ENCODE results near the gene SUPV3L1. TPM values are rescaled to one million over a fixed set of nuclear protein-coding genes. Genes with fewer than 3 reads are reported as not detected.

Gene SUPV3L1
- total and polyA plus RNA-seq, 12 donors, result 24.4 to 165 (median 37.6) TPM

DNA sequence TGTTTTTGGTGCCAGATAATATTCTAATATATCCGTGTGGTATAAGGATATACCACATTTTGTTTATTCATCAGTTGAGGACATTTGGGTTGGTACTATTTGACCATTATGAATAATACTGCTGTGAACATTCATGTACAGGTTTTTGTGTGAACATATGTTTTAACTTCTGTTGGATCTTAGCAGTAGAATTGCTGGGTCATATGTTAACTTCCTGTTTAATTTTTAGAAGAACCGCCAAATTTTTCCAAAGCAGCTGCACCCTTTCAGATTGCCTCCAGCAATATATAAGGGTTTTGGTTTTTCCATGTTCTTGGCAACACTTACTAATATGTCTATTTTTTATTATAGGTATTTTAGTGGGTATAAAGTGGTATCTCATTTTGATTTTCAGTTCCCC is 33.3 kb upstream of the SUPV3L1 start:
- no peak for DNase-seq
- Histone ChIP-seq H3K36me3 (replicated peaks in 1 of 2) (no peaks in the 10 kb centered on the region), H3K27ac (no peak overlapping the region), H3K9me3 (replicated peaks in 1 of 3) (no peaks in the 10 kb centered on the region), H3K27me3 (no peaks in the 10 kb centered on the region), H3K4me3 (no peak overlapping the region), H3K4me1 (replicated peaks in 1 of 2) (peaks cover 0 to 13% of the 10 kb centered on the region in 2 donors)
- intact Hi-C loops (cut with DNase I), result no loop called here
- WGBS, 4 donors, result 63 to 73% (median 69%) methylated on average over 2 of the region's 2 CpGs
- no peak for TF ChIP-seq POLR2A (IDR thresholded peaks at IDR 0.05)
- TF ChIP-seq, protein P1, sequence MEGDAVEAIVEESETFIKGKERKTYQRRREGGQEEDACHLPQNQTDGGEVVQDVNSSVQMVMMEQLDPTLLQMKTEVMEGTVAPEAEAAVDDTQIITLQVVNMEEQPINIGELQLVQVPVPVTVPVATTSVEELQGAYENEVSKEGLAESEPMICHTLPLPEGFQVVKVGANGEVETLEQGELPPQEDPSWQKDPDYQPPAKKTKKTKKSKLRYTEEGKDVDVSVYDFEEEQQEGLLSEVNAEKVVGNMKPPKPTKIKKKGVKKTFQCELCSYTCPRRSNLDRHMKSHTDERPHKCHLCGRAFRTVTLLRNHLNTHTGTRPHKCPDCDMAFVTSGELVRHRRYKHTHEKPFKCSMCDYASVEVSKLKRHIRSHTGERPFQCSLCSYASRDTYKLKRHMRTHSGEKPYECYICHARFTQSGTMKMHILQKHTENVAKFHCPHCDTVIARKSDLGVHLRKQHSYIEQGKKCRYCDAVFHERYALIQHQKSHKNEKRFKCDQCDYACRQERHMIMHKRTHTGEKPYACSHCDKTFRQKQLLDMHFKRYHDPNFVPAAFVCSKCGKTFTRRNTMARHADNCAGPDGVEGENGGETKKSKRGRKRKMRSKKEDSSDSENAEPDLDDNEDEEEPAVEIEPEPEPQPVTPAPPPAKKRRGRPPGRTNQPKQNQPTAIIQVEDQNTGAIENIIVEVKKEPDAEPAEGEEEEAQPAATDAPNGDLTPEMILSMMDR (IDR thresholded peaks at IDR 0.05), result no peak

DNA sequence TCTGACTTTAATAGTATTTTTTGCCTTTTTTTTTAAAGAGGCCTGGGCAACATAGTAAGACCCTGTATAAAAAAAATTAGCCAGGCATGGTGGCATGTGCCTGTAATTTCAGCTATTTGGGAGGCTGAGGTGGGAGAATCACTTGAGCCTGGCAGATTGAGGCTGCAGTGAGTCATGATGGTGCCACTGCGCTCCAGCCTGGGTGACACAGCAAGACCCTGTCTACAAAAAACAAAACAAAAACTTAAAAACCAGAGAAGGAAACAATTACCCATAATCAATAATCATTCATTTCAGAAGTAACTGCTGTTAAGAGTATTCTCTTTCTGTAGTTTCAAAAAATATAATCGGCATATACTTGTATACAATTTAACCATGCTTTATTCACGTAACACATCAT is 28.1 kb upstream of the SUPV3L1 start:
- H3K9me3 ChIP-seq (replicated peaks in 1 of 3), result peaks cover 0 to 4% (median 0%) of the 10 kb centered on the region in 3 donors
- no peak overlapping the region for H3K27ac ChIP-seq
- no peak overlapping the region for H3K4me3 ChIP-seq
- DNase-seq, result no peak
- WGBS, 4 donors, result 92 to 94% (median 94%) methylated on average over 3 of the region's 3 CpGs
- TF ChIP-seq POLR2A (IDR thresholded peaks at IDR 0.05), result no peak
- TF ChIP-seq, protein P1 (IDR thresholded peaks at IDR 0.05), result no peak
- H3K36me3 ChIP-seq (replicated peaks in 1 of 2), result no peaks in the 10 kb centered on the region
- no peaks in the 10 kb centered on the region for H3K27me3 ChIP-seq
- intact Hi-C loops (cut with DNase I), result no loop called here
- H3K4me1 ChIP-seq (replicated peaks in 1 of 2), result peaks cover 0 to 8% of the 10 kb centered on the region in 2 donors

DNA sequence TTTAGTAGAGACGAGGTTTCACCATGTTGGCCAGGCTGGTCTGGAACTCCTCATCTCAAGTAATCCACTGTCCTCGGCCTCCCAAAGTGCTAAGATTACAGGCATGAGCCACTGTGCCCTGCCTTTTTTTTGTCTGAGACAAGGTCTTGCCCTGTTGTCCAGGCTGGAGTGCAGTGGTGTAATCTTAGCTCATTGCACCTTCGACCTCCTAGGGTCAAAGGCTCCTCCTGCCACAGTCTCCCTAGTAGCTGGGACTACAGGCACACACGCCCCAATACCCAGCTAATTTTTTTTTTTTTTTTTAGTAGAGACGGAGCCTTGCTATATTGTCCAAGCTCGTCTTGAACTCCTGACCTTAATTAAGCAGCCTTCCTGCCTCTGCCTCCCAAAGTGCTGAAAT is 26.8 kb upstream of the SUPV3L1 start:
- 89 to 95% (median 95%) methylated on average over 6 of the region's 6 CpGs for WGBS, 4 donors

DNA sequence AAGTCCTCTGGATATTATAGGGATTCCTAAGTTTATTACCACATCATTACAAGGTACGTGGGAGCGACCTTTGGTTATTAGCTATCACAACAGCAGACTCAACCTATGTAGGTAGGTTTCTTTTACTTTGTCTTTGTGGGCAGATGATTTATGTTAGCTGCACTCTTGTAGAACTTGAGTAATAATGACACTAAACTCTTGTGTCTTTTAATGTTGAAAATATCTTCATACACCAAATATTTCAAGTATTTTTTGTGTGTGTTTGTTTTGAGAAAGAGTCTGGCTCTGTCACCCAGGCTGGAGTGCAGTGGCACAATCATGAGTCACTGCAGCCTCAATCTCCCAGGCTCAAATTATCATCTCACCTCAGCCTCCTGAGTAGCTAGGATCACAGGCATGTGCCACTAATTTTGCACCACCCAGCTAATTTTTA is 19.2 kb upstream of the SUPV3L1 start:
- DNase-seq, result no peak
- no peak overlapping the region for H3K4me3 ChIP-seq
- intact Hi-C loops (cut with DNase I), result no loop called here
- peaks cover 0 to 2% (median 0%) of the 10 kb centered on the region in 3 donors for H3K9me3 ChIP-seq (replicated peaks in 1 of 3)
- 94 to 98% (median 96%) methylated on average over 2 of the region's 2 CpGs for WGBS, 4 donors
- H3K4me1 ChIP-seq (replicated peaks in 1 of 2), result no peaks in the 10 kb centered on the region
- TF ChIP-seq POLR2A (IDR thresholded peaks at IDR 0.05), result no peak
- TF ChIP-seq, protein P1 (IDR thresholded peaks at IDR 0.05), result no peak
- H3K36me3 ChIP-seq (replicated peaks in 1 of 2), result peaks cover 0 to 52% of the 10 kb centered on the region in 2 donors
- H3K27me3 ChIP-seq, result no peaks in the 10 kb centered on the region
- no peak overlapping the region for H3K27ac ChIP-seq

More for the DNA sequence above, 26.8 kb upstream of the SUPV3L1 start:
- Histone ChIP-seq H3K36me3 (replicated peaks in 1 of 2) (peaks cover 0 to 10% of the 10 kb centered on the region in 2 donors), H3K27ac (no peak overlapping the region), H3K9me3 (replicated peaks in 1 of 3) (peaks cover 0 to 4% (median 0%) of the 10 kb centered on the region in 3 donors), H3K4me3 (no peak overlapping the region), H3K27me3 (no peaks in the 10 kb centered on the region), H3K4me1 (replicated peaks in 1 of 2) (no peaks in the 10 kb centered on the region)
- TF ChIP-seq, protein P1 (IDR thresholded peaks at IDR 0.05), result no peak
- TF ChIP-seq POLR2A (IDR thresholded peaks at IDR 0.05), result no peak
- intact Hi-C loops (cut with DNase I), result no loop called here
- DNase-seq, result no peak

Measured in adrenal gland (tissue), 12 donors.